AG09319 (cell line): Measurements from ENCODE around the gene ZNF644.
"Not testable (repeated sequence)": the region's sequence is repeated elsewhere in the genome, so short reads cannot be mapped to it uniquely, and the experiment has no call there.

Experiments used
- DNase-seq: peaks from one replicate; pipeline ENCODE4 v3.0.0-alpha.2; 2010; ENCODE audit warnings: low read depth; ENCODE audit errors: extremely low read depth
- TF ChIP-seq, protein P1 (sequence below): IDR thresholded peaks from 2 replicates; pipeline ENCODE4 v1.5.1; 2011; ENCODE audit warnings: low read depth, mild to moderate bottlenecking, inconsistent platforms, low read length, moderate library complexity

The ZNF644 gene

DNA sequence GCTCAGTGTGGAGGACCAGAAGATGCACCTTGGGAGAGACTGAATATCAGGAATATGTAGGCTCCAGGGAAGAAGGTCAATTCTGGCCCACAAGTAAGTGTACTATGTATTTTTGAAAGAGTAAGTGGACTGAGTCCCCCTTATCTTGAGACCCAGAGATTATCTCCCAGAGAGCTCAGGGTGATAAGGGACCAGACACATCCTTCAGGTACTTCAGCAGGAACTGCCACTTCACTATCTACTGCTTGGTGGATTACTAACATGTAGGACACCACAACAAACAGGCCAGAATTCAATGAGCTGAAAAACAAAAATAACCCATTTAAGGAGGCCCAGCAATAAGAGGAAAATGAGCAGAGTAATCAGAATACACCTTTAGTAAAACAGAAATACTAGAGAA is 119.2 kb downstream of the ZNF644 start:
- no peak for DNase-seq
- TF ChIP-seq, protein P1, sequence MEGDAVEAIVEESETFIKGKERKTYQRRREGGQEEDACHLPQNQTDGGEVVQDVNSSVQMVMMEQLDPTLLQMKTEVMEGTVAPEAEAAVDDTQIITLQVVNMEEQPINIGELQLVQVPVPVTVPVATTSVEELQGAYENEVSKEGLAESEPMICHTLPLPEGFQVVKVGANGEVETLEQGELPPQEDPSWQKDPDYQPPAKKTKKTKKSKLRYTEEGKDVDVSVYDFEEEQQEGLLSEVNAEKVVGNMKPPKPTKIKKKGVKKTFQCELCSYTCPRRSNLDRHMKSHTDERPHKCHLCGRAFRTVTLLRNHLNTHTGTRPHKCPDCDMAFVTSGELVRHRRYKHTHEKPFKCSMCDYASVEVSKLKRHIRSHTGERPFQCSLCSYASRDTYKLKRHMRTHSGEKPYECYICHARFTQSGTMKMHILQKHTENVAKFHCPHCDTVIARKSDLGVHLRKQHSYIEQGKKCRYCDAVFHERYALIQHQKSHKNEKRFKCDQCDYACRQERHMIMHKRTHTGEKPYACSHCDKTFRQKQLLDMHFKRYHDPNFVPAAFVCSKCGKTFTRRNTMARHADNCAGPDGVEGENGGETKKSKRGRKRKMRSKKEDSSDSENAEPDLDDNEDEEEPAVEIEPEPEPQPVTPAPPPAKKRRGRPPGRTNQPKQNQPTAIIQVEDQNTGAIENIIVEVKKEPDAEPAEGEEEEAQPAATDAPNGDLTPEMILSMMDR: no peak

DNA sequence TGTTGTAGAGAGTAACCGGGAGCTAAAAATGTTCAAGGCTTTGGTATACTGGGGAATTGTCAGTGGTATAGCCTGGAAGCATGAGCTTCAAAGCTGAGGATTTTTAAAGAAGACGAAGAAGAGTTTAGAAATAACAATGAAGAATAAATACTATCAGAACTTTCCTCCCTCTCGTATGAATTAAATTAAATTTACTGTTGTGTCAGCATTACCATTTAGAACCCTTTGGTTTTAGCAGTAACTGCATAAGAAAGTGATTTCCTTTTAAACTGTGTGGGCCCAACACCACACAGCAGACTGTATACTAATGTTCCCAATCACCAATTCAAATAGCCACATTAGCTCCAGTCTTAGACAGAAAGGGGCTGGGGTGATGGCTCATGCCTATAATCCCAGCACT is 122.6 kb downstream of the ZNF644 start:
- TF ChIP-seq, protein P1: no peak
- no peak for DNase-seq

DNA sequence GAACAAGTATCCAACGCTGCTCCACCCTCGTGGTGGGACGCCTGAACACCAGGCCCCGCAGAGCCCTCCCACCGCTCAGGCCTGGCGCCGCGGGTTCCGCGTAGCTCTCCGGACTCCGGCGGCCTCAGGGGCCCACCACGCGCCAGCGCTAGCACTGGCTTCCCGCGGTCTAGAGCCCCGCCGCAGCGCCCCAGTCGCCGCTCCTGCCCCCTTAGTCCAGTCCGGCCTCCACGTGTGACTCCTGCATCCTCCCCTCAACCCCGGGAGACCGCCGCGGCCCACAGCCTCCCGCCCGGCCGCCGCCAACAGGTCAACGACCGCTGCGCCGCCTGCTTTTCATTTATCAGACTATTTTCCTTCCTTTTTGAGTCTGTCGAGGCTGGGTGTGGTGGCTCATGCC is 128.2 kb downstream of the ZNF644 start:
- not testable (repeated sequence) for DNase-seq

DNA sequence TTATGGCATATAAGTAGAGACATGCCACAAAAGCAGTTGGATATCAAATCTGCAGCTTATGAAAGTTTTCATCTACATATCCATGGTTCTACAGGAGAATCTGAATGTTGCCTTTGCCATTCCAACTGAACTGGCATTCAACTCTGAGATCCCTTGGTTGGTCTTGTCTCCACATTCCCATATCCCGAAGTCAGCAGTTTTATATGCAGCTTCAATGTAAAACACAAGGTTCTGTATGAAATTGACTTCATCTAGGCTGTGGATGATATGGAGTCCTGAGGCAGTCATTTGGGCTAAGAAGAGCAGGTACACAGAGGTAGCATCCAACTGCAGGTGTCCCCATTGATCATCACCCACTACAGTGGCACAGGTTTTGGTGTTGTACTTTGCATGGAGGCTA is 129.0 kb downstream of the ZNF644 start:
- not testable (repeated sequence) for DNase-seq

DNA sequence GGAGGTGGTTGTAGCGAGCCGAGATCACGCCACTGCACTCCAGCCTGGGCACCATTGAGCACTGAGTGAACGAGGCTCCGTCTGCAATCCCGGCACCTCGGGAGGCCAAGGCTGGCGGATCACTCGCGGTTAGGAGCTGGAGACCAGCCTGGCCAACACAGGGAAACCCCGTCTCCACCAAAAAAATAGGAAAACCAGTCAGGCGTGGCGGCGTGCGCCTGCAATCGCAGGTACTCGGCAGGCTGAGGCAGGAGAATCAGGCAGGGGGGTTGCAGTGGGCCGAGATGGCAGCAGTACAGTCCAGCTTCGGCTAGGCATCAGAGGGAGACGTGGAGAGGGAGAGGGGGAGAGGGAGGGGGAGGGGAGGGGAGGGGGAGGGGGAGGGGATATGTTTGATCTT is 129.6 kb downstream of the ZNF644 start:
- DNase-seq: not testable (repeated sequence)

DNA sequence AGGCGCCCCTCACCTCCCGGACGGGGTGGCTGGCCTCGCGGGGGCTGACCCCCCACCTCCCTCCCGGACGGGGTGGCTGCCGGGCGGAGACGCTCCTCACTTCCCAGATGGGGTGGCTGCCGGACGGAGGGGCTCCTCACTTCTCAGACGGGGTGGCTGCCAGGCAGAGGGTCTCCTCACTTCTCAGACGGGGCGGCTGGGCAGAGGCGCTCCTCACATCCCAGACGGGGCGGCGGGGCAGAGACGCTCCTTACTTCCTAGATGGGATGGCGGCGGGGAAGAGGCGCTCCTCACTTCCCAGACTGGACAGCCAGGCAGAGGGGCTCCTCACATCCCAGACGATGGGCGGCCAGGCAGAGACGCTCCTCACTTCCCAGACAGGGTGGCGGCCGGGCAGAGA is 130.1 kb downstream of the ZNF644 start:
- not testable (repeated sequence) for DNase-seq

DNA sequence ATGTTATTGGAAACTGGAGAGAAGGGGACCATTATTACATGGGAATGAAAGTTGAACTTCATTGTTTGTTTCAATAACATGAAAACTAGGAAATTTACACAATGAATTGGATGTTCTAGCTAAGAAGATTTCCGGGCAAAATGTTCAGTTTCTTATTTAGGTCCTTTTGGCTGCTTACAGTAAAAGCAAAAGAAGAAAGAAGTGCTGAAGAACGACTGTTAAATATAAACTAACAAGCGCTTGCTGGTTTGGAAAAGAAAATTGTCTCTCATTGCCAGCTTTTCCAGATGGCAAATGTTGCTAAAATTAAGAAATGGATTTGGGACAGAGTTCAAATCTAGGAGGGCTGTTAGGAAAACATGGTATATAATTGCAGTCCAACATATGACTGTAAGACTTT is 139.6 kb downstream of the ZNF644 start:
- DNase-seq: no peak

DNA sequence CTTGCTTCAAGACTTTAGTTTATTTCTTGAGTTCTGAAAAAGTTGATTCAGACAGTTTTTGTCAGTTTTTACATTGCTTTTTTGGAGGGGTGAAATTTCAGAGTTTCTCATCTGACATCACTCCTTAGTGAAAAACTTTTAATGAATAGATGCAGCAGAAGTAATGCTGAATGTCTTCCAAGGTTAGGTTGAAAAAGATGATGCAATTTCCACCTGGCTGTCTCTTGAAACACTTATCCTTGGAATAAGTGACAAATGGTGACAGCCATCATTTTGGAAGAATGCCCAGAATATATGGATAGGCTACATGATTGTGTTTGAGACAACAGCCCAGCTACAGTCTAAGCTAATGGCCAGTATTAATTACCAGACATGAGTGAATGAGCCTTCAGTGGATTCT is 140.8 kb downstream of the ZNF644 start:
- TF ChIP-seq, protein P1: no peak
- no peak for DNase-seq

More for the DNA sequence above, 139.6 kb downstream of the ZNF644 start:
- TF ChIP-seq, protein P1: no peak

DNA sequence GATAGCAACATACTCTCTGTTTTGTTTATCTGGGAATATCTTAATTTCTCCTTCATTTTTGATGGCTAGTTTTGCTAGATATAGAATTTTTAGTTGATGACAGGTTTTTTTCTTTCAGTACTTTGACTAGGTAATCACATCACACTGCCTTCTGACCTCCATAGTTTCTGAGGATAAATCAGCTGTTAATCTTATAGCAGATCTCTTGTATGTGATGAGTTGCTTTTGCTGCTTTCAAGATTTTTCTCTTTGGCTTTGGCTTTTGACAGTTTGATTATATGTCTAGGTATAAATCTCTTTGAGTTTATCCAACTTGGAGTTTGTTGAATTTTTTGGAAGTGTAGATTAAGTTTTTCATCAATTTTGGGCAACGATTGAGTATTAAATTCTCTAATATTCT is 142.6 kb downstream of the ZNF644 start:
- TF ChIP-seq, protein P1: no peak
- DNase-seq: no peak

DNA sequence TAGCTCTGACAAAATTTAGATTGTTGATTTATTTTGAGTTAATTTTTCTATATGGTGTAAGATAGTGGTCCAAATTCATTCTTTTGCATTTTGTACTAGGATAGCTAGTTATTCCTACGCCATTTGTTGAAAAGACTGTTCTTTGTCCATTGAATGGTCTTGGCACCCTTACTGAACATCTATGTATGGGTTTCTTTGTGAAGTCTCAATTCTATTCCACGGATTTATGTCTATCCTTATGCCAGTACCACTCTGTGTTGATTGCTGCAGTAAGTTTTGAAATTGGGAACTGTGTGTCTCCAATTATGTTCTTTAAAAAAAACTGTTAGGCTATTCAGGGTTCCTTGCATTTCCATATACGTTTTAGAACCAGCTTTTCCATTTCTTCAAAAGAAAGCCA is 145.7 kb downstream of the ZNF644 start:
- DNase-seq: no peak
- TF ChIP-seq, protein P1: no peak
